ENCODE measurements around the gene PFKL.
"Not testable (repeated sequence)": the region's sequence is repeated elsewhere in the genome, so short reads cannot be mapped to it uniquely, and the experiment has no call there.

Gene PFKL

GRCh38 chr21:44329971-44330681 is 30.3 kb downstream of the PFKL start:
- no peak for DNase-seq

GRCh38 chr21:44330698-44331097 is 30.8 kb downstream of the PFKL start:
- no peak for DNase-seq

- DNase-seq, result no peak
Measured at GRCh38 chr21:44331209-44331608, 31.4 kb downstream of the PFKL start.

GRCh38 chr21:44331650-44332307 is 31.9 kb downstream of the PFKL start:
- DNase-seq, result no peak

- no peak for DNase-seq
Measured at GRCh38 chr21:44332383-44332782, 32.5 kb downstream of the PFKL start.

GRCh38 chr21:44332965-44333364 is 33.1 kb downstream of the PFKL start:
- DNase-seq, result no peak

- no peak for DNase-seq
Measured at GRCh38 chr21:44333509-44334328, 33.9 kb downstream of the PFKL start.

- no peak for DNase-seq
Measured at GRCh38 chr21:44334329-44335030, 34.6 kb downstream of the PFKL start.

GRCh38 chr21:44335266-44336059 is 35.6 kb downstream of the PFKL start:
- DNase-seq, result no peak

- no peak for DNase-seq
Measured at GRCh38 chr21:44337449-44337848, 37.6 kb downstream of the PFKL start.

GRCh38 chr21:44337941-44338895 is 38.4 kb downstream of the PFKL start:
- peak; percentile 6 for DNase-seq

GRCh38 chr21:44338971-44339910 is 39.4 kb downstream of the PFKL start, which contains the start of gene CFAP410:
Gene CFAP410, minus strand, starts transcription at chr21:44339390. Its CDS starts 196 bp downstream, at chr21:44339194.
- peak; percentile 75 for DNase-seq

GRCh38 chr21:44341726-44342458 is 42.0 kb downstream of the PFKL start:
- not testable (repeated sequence) for DNase-seq

- DNase-seq, result not testable (repeated sequence)
Measured at GRCh38 chr21:44342981-44343380, 43.1 kb downstream of the PFKL start.

GRCh38 chr21:44344541-44345183 is 44.8 kb downstream of the PFKL start:
- DNase-seq, result no peak

- DNase-seq, result no peak
Measured at GRCh38 chr21:44345495-44345894, 45.6 kb downstream of the PFKL start.

- no peak for DNase-seq
Measured at GRCh38 chr21:44347911-44348451, 48.1 kb downstream of the PFKL start.

GRCh38 chr21:44348861-44349260 is 49.0 kb downstream of the PFKL start:
- DNase-seq, result no peak
